Testis (tissue), 3 donors: ENCODE data around the gene MEI4. TPM values are rescaled to one million over a fixed set of nuclear protein-coding genes. Genes with fewer than 3 reads are reported as not detected.

Experiments used
- DNase-seq: peaks from one replicate; pipeline ENCODE4 v3.0.0-alpha.2; 2019
- H3K27ac ChIP-seq, 2 donors: fragments of 200-600 bp; sonication (generic); one replicate each; pipeline ENCODE4 v1.5.1; 2019
- H3K27me3 ChIP-seq: fragments of 200-600 bp; sonication (generic); one replicate; pipeline ENCODE4 v1.5.1; 2019
- H3K36me3 ChIP-seq: fragments of 200-600 bp; sonication (generic); one replicate; pipeline ENCODE4 v1.5.1; 2017; ENCODE audit warnings: low read depth; ENCODE audit errors: missing control alignments
- H3K4me1 ChIP-seq: fragments of 200-600 bp; sonication (generic); one replicate; pipeline ENCODE4 v1.5.1; 2019
- H3K4me3 ChIP-seq, 2 donors: fragments of 200-600 bp; sonication (generic); one replicate each; pipeline ENCODE4 v1.5.1; 2017 to 2019
- H3K9me3 ChIP-seq: fragments of 200-600 bp; sonication (generic); one replicate; pipeline ENCODE4 v1.5.1; 2017
- CTCF ChIP-seq, 3 experiments: fragments of 450-650 bp in 2 of 3; fragments of 200-600 bp in 1 of 3; sonication (generic) in 1 of 3; IDR thresholded peaks; one replicate each; pipeline ENCODE4 v1.5.1; 2016 to 2019; ENCODE audit warnings: antibody characterized with exemption in 3 of 3, mild to moderate bottlenecking in 2 of 3, moderate library complexity in 1 of 3
- POLR2A ChIP-seq: fragments of 450-650 bp; IDR thresholded peaks from one replicate; pipeline ENCODE4 v1.6.1; 2017; ENCODE audit warnings: antibody characterized with exemption, mild to moderate bottlenecking, moderate library complexity
- WGBS, 2 donors: methylation state at CpG; one replicate each; pipeline ENCODE4 v1.1.5; 2018; 5-methylcytosine and 5-hydroxymethylcytosine counted together
- intact Hi-C: fragments of 100-400 bp; cut with DNase I; formaldehyde crosslinking; loops from one replicate; pipeline ENCODE4 v1.15.1; 2023; ENCODE audit warnings: low total_unique reads
- polyA plus RNA-seq: library from polyadenylated mRNA; stranded (reverse); fragments of 350-450 nt; fragmentation: Illumina TruSeq; extraction: RNeasy Lipid Tissue Mini Kit (QIAGEN cat#74804); gene quantifications from one replicate; pipeline ENCODE4 v1.2.3, GENCODE V29; 2014; ENCODE audit warnings: low read depth, low replicate concordance; ENCODE audit not compliant: insufficient read depth
- total RNA-seq, 2 donors: library from RNA; depleted of rRNA; stranded (reverse); fragments of >200 nt; gene quantifications; one replicate each; pipeline ENCODE4 v1.2.3, GENCODE V29; 2016

Gene MEI4
- total and polyA plus RNA-seq, 3 donors from 2014 or later, result 6.3 to 7.3 (median 6.9) TPM

- intact Hi-C loops, result no loop called here
Measured at GRCh38 chr6:77812304-77812703, 159.5 kb downstream of the MEI4 start.

GRCh38 chr6:77813090-77813489 lies 160.3 kb downstream of the MEI4 start:
- no peaks in the 10 kb centered on the region for H3K27me3 ChIP-seq
- 91 to 93% methylated on average over 1 of the region's 1 CpG for WGBS, 2 donors
- H3K27ac ChIP-seq, result no peak overlapping the region
- H3K36me3 ChIP-seq, result no peaks in the 10 kb centered on the region
- no peak overlapping the region for H3K4me3 ChIP-seq
- H3K9me3 ChIP-seq, result no peaks in the 10 kb centered on the region
- intact Hi-C loops, result no loop called here
- H3K4me1 ChIP-seq, result no peaks in the 10 kb centered on the region
- TF ChIP-seq CTCF (IDR thresholded peaks at IDR 0.05) (no peak), POLR2A (no peak)
- DNase-seq, result no peak

More at GRCh38 chr6:77812304-77812703, 159.5 kb downstream of the MEI4 start:
- DNase-seq, result no peak
- H3K36me3 ChIP-seq, result no peaks in the 10 kb centered on the region
- no peak overlapping the region for H3K4me3 ChIP-seq
- no peak for TF ChIP-seq CTCF (IDR thresholded peaks at IDR 0.05)
- no peak for TF ChIP-seq POLR2A
- no peaks in the 10 kb centered on the region for H3K9me3 ChIP-seq
- no peaks in the 10 kb centered on the region for H3K27me3 ChIP-seq
- H3K4me1 ChIP-seq, result no peaks in the 10 kb centered on the region
- 67 to 78% methylated on average over 1 of the region's 1 CpG for WGBS, 2 donors
- no peak overlapping the region for H3K27ac ChIP-seq

DNA sequence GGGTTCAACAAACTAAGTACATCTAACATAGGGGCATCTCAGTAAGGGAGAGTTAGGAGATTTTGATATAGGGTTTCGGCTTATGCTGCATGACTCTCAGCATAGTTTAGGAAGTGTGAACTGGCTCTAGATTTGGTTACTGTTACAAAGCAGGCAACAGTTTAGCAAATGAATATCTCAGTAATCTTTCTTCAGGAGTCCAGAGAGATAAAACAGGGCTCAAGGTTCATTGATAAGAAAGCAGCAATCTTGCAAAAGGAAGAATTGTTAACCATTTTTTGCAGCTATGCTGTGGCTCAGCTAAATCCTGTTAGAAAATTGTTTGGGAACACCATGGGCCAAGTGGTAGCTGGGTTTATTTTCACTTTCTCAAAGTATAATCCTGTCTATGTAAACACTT lies 161.3 kb downstream of the MEI4 start:
- TF ChIP-seq POLR2A, result no peak
- no peak for TF ChIP-seq CTCF (IDR thresholded peaks at IDR 0.05)
- 69 to 84% methylated on average over 1 of the region's 1 CpG for WGBS, 2 donors
- intact Hi-C loops, result no loop called here

GRCh38 chr6:77815531-77815930 lies 162.7 kb downstream of the MEI4 start:
- intact Hi-C loops, result no loop called here
- H3K27me3 ChIP-seq, result no peaks in the 10 kb centered on the region
- no peak for TF ChIP-seq POLR2A
- no peak for TF ChIP-seq CTCF (IDR thresholded peaks at IDR 0.05)
- no peaks in the 10 kb centered on the region for H3K4me1 ChIP-seq
- DNase-seq, result no peak
- no peaks in the 10 kb centered on the region for H3K9me3 ChIP-seq
- no peaks in the 10 kb centered on the region for H3K36me3 ChIP-seq
- no peak overlapping the region for H3K27ac ChIP-seq
- no peak overlapping the region for H3K4me3 ChIP-seq

More for the DNA sequence above, 161.3 kb downstream of the MEI4 start:
- no peak for DNase-seq
- Histone ChIP-seq H3K9me3 (no peaks in the 10 kb centered on the region), H3K27ac (no peak overlapping the region), H3K36me3 (no peaks in the 10 kb centered on the region), H3K4me3 (no peak overlapping the region), H3K4me1 (no peaks in the 10 kb centered on the region), H3K27me3 (no peaks in the 10 kb centered on the region)

DNA sequence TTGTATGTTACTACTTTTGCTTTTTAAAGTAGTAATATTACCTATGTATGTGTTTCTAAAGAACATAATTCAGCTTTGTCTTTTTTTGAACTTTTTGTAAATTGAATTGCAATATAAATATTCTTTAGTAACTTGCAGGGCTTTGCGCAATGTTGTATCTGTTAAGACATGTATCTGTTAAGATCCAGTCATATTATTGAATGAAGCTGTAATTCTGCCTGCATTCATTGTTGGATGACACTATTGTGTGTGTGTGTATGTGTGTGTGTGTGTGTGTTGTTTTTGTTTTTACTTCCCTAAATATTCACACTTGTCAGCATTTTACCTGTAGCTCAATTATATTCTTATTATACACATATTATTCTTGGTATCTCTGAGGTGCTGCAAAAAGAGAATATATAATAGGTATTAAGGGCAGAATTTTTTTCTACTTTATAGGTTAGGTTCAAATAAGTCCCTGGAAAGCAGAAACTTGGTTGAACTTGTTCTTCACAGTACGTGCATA lies 164.0 kb downstream of the MEI4 start:
- 86 to 90% methylated on average over 2 of the region's 2 CpGs for WGBS, 2 donors
- intact Hi-C loops, result no loop called here

More for the DNA sequence above, 164.0 kb downstream of the MEI4 start:
- Histone ChIP-seq H3K27ac (no peak overlapping the region), H3K4me1 (no peaks in the 10 kb centered on the region), H3K27me3 (no peaks in the 10 kb centered on the region), H3K4me3 (no peak overlapping the region), H3K36me3 (no peaks in the 10 kb centered on the region), H3K9me3 (no peaks in the 10 kb centered on the region)
- no peak for DNase-seq
- TF ChIP-seq POLR2A (no peak), CTCF (IDR thresholded peaks at IDR 0.05) (no peak)
